HL-60 (cell line): ENCODE results near the gene MIDN.

Experiments
- GABPA ChIP-seq: IDR thresholded peaks from 2 replicates; pipeline ENCODE4 v1.6.1; 2012; ENCODE audit warnings: low read depth
- POLR2AphosphoS5 ChIP-seq: IDR thresholded peaks from 2 replicates; pipeline ENCODE4 v1.6.1; 2012; ENCODE audit warnings: low read depth
- SPI1 ChIP-seq: IDR thresholded peaks from 2 replicates; pipeline ENCODE4 v1.6.1; 2012; ENCODE audit warnings: low read depth, mild to moderate bottlenecking, borderline replicate concordance
- TF ChIP-seq, protein P1 (sequence below): IDR thresholded peaks from one replicate; pipeline ENCODE4 v1.5.1; 2011; ENCODE audit warnings: low read length, control low read depth, inconsistent platforms; ENCODE audit not compliant: insufficient read depth
- TF ChIP-seq, protein P2 (sequence below): IDR thresholded peaks from 2 replicates; pipeline ENCODE4 v1.6.1; 2012; ENCODE audit warnings: low read depth; ENCODE audit not compliant: insufficient replicate concordance

DNA sequence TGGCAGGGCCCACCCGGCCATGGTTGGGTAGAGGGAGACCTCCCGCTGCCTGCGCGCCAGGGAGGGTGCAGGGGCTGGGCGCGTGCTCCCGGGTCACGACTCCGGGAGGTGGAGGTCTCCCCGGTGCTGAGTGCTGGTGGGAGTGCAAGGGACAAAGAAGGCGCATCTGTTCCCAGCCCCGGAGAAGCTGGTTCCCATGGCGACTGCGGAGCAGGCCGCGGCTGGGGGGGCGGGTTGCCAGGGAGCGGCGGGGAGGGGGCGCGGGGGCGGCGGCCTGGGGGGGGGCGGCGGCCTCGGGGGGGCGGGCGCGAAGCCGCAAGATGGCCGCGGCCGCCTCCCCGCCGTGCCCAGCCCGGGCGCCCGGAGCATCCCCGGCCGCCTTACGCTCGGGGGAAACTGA is 11.8 kb upstream of the MIDN start:
- TF ChIP-seq, protein P1, sequence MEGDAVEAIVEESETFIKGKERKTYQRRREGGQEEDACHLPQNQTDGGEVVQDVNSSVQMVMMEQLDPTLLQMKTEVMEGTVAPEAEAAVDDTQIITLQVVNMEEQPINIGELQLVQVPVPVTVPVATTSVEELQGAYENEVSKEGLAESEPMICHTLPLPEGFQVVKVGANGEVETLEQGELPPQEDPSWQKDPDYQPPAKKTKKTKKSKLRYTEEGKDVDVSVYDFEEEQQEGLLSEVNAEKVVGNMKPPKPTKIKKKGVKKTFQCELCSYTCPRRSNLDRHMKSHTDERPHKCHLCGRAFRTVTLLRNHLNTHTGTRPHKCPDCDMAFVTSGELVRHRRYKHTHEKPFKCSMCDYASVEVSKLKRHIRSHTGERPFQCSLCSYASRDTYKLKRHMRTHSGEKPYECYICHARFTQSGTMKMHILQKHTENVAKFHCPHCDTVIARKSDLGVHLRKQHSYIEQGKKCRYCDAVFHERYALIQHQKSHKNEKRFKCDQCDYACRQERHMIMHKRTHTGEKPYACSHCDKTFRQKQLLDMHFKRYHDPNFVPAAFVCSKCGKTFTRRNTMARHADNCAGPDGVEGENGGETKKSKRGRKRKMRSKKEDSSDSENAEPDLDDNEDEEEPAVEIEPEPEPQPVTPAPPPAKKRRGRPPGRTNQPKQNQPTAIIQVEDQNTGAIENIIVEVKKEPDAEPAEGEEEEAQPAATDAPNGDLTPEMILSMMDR: no peak
- TF ChIP-seq POLR2AphosphoS5: no peak
- TF ChIP-seq, protein P2, sequence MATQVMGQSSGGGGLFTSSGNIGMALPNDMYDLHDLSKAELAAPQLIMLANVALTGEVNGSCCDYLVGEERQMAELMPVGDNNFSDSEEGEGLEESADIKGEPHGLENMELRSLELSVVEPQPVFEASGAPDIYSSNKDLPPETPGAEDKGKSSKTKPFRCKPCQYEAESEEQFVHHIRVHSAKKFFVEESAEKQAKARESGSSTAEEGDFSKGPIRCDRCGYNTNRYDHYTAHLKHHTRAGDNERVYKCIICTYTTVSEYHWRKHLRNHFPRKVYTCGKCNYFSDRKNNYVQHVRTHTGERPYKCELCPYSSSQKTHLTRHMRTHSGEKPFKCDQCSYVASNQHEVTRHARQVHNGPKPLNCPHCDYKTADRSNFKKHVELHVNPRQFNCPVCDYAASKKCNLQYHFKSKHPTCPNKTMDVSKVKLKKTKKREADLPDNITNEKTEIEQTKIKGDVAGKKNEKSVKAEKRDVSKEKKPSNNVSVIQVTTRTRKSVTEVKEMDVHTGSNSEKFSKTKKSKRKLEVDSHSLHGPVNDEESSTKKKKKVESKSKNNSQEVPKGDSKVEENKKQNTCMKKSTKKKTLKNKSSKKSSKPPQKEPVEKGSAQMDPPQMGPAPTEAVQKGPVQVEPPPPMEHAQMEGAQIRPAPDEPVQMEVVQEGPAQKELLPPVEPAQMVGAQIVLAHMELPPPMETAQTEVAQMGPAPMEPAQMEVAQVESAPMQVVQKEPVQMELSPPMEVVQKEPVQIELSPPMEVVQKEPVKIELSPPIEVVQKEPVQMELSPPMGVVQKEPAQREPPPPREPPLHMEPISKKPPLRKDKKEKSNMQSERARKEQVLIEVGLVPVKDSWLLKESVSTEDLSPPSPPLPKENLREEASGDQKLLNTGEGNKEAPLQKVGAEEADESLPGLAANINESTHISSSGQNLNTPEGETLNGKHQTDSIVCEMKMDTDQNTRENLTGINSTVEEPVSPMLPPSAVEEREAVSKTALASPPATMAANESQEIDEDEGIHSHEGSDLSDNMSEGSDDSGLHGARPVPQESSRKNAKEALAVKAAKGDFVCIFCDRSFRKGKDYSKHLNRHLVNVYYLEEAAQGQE: no peak
- no peak for TF ChIP-seq GABPA
- no peak for TF ChIP-seq SPI1
